DND-41 (cell line): ENCODE results near the gene COMMD7.

Experiments used
- ATAC-seq: fragments of 200-7000 bp; cut with Tn5 transposase; 3 replicates; pipeline ENCODE4 v1.9.1; 2021; ENCODE audit warnings: low read depth; ENCODE audit not compliant: insufficient read depth
- DNase-seq: peaks from one replicate; pipeline ENCODE4 v3.0.0-alpha.2; 2020
- H2AFZ ChIP-seq: 2 replicates; pipeline ENCODE4 v1.6.0; 2012; ENCODE audit warnings: low read depth, low read length
- H3K27ac ChIP-seq: 2 replicates; pipeline ENCODE4 v1.5.1; 2012; ENCODE audit warnings: low read length, inconsistent platforms
- H3K27me3 ChIP-seq: fragments of 200-600 bp; sonication (generic); 2 replicates; pipeline ENCODE4 v1.6.0; 2012; ENCODE audit warnings: low read length, mild to moderate bottlenecking, inconsistent platforms; ENCODE audit not compliant: insufficient read depth, poor library complexity
- H3K36me3 ChIP-seq: 2 replicates; pipeline ENCODE4 v1.5.1; 2012; ENCODE audit warnings: low read length, inconsistent platforms; ENCODE audit not compliant: insufficient read depth
- H3K4me1 ChIP-seq: 2 replicates; pipeline ENCODE4 v1.5.1; 2012; ENCODE audit warnings: mild to moderate bottlenecking, low read length; ENCODE audit not compliant: insufficient read depth
- H3K4me2 ChIP-seq: 2 replicates; pipeline ENCODE4 v1.6.0; 2012; ENCODE audit warnings: mild to moderate bottlenecking, moderate library complexity, low read length, inconsistent platforms; ENCODE audit not compliant: insufficient read depth
- H3K4me3 ChIP-seq, 2 experiments: fragments of 200-600 bp in 1 of 2; shearing (Covaris generic) in 1 of 2; 2 replicates each; pipeline ENCODE4 v1.5.1; 2012 to 2016; ENCODE audit warnings: inconsistent platforms in 2 of 2, low read length in 2 of 2, mild to moderate bottlenecking in 2 of 2, low read depth in 1 of 2, moderate library complexity in 1 of 2
- H3K79me2 ChIP-seq: 2 replicates; pipeline ENCODE4 v1.6.0; 2012; ENCODE audit warnings: low read length, inconsistent platforms; ENCODE audit not compliant: insufficient read depth
- H3K9ac ChIP-seq: 2 replicates; pipeline ENCODE4 v1.6.0; 2012; ENCODE audit warnings: low read depth, mild to moderate bottlenecking, inconsistent platforms, low read length, moderate library complexity
- H3K9me3 ChIP-seq: 2 replicates; pipeline ENCODE4 v1.5.1; 2012; ENCODE audit warnings: low read length, moderate library complexity, mild to moderate bottlenecking, inconsistent platforms; ENCODE audit not compliant: insufficient read depth, severe bottlenecking
- H4K20me1 ChIP-seq: 2 replicates; pipeline ENCODE4 v1.6.0; 2012; ENCODE audit warnings: low read length; ENCODE audit not compliant: insufficient read depth
- CTCF ChIP-seq: IDR thresholded peaks from 2 replicates; pipeline ENCODE4 v1.5.1; 2012; ENCODE audit warnings: borderline replicate concordance, low read length, moderate library complexity, mild to moderate bottlenecking; ENCODE audit not compliant: poor library complexity, severe bottlenecking; ENCODE audit errors: extremely low read depth
- EZH2 ChIP-seq: IDR thresholded peaks from 3 replicates; pipeline ENCODE4 v1.6.1; 2012; ENCODE audit warnings: borderline replicate concordance, low read depth, mild to moderate bottlenecking, moderate library complexity, low read length, inconsistent platforms; ENCODE audit not compliant: severe bottlenecking

COMMD7 gene

GRCh38 chr20:32790751-32791057 is 47.4 kb upstream of the COMMD7 start:
- no peak overlapping the region for H3K4me2 ChIP-seq
- no peaks in the 10 kb centered on the region for H3K79me2 ChIP-seq
- H3K36me3 ChIP-seq, result peaks cover 46% of the 10 kb centered on the region
- no peak for TF ChIP-seq EZH2
- TF ChIP-seq CTCF, result no peak
- ATAC-seq (no peak), DNase-seq (no peak)
- no peak overlapping the region for H3K4me3 ChIP-seq
- H3K27ac ChIP-seq, result no peak overlapping the region
- peaks cover 44% of the 10 kb centered on the region for H3K4me1 ChIP-seq
- H3K27me3 ChIP-seq, result no peaks in the 10 kb centered on the region
- no peaks in the 10 kb centered on the region for H3K9me3 ChIP-seq
- no peak overlapping the region for H3K9ac ChIP-seq
- H2AFZ ChIP-seq, result no peak overlapping the region
- no peaks in the 10 kb centered on the region for H4K20me1 ChIP-seq

DNA sequence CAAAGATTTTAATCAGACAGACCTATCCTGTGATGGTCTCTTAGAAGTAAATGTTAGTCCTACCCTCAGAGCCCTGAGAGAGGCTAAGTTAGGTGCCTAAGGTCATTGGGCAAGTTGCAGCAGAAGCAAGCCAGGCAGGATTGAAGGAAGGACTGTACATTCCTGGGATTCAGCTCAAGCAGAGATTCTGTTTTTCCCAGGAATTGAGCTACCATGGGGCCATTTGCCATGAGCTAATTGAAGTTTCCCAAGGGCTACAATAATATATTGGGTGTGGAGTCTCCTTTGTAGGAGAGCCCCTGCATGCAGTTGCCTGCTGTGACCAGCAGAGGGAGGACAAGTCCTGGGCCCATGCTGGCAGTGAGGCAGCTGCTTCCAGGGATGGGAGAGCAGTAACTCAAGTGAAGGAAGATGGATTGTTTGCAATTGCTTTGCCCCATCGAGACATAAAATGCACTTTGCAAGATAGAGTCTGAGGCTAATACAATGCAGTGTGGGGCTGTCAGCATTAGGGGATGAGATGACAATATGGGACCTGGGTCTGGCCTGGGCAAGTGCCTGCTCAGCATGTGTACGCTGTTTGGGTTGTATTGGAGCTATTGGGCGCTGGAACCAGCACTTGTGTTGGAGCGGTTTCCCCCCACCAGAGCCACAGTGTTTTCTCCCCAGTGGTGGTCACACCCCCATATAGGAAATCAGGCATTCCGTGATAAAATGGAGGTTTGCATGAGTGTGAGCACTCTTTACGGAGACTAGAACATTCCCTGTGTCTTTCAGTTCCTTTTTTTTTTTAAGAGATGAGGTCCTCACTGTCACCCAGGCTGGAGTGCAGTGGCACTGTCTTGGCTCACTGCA is 46.9 kb upstream of the COMMD7 start:
- DNase-seq, result peak; percentile 86
- no peaks in the 10 kb centered on the region for H4K20me1 ChIP-seq
- peak; percentile 86 for ATAC-seq
- H3K9me3 ChIP-seq, result no peaks in the 10 kb centered on the region
- H3K4me1 ChIP-seq, result peaks cover 38% of the 10 kb centered on the region
- no peak overlapping the region for H3K4me3 ChIP-seq
- H3K36me3 ChIP-seq, result peaks cover 46% of the 10 kb centered on the region
- H3K4me2 ChIP-seq, result no peak overlapping the region
- H3K27ac ChIP-seq, result no peak overlapping the region
- peak; percentile 100 for TF ChIP-seq CTCF
- TF ChIP-seq EZH2, result no peak
- H2AFZ ChIP-seq, result no peak overlapping the region
- H3K27me3 ChIP-seq, result no peaks in the 10 kb centered on the region
- no peak overlapping the region for H3K9ac ChIP-seq
- no peaks in the 10 kb centered on the region for H3K79me2 ChIP-seq

GRCh38 chr20:32787168-32787567 is 43.9 kb upstream of the COMMD7 start:
- no peaks in the 10 kb centered on the region for H3K9me3 ChIP-seq
- no peaks in the 10 kb centered on the region for H3K27me3 ChIP-seq
- H2AFZ ChIP-seq, result no peak overlapping the region
- peak; percentile 19 for TF ChIP-seq CTCF
- TF ChIP-seq EZH2, result no peak
- no peak overlapping the region for H3K9ac ChIP-seq
- H3K4me1 ChIP-seq, result peaks cover 8% of the 10 kb centered on the region
- no peaks in the 10 kb centered on the region for H3K79me2 ChIP-seq
- no peak overlapping the region for H3K4me3 ChIP-seq
- H4K20me1 ChIP-seq, result no peaks in the 10 kb centered on the region
- H3K4me2 ChIP-seq, result no peak overlapping the region
- H3K36me3 ChIP-seq, result peaks cover 53% of the 10 kb centered on the region
- ATAC-seq (no peak), DNase-seq (no peak)
- no peak overlapping the region for H3K27ac ChIP-seq
